ENCODE data around the gene RCN1. TPM values are rescaled to one million over a fixed set of nuclear protein-coding genes. Genes with fewer than 3 reads are reported as not detected.

Gene RCN1
- total and polyA plus RNA-seq, 4 donors, result 35.9 to 58.1 (median 46.4) TPM

GRCh38 chr11:32137263-32137662, 46.4 kb downstream of the RCN1 start (continued):
- TF ChIP-seq EGR1 (IDR thresholded peaks at IDR 0.05; ENCODE audit: low read depth in 2 of 2), result no peak
- TF ChIP-seq ATF3 (IDR thresholded peaks at IDR 0.05), result no peak
- TF ChIP-seq FOXA1 (IDR thresholded peaks at IDR 0.05), result no peak
- TF ChIP-seq HNF4G (IDR thresholded peaks at IDR 0.05), result no peak
- TF ChIP-seq MAX (IDR thresholded peaks at IDR 0.05), result no peak
- no peak for TF ChIP-seq SP1 (IDR thresholded peaks at IDR 0.05)

- Histone ChIP-seq H3K9me3 (ENCODE audit: control insufficient read depth in 4 of 4, low read length in 3 of 4) (no peaks in the 10 kb centered on the region), H3K27me3 (ENCODE audit: control insufficient read depth in 4 of 4, insufficient read depth in 4 of 4, low read length in 3 of 4) (no peaks in the 10 kb centered on the region), H3K4me3 (ENCODE audit: low read depth in 1 of 3, low read length in 3 of 3) (no peak overlapping the region), H3K27ac (ENCODE audit: low read depth in 1 of 2, low read length in 2 of 2) (no peak overlapping the region), H3K36me3 (ENCODE audit: control insufficient read depth in 4 of 4, insufficient read depth in 3 of 4, low read depth in 1 of 4, low read length in 3 of 4) (no peaks in the 10 kb centered on the region), H3K4me1 (ENCODE audit: control insufficient read depth in 4 of 4, insufficient read depth in 4 of 4, low read length in 3 of 4) (peaks cover 0 to 2% (median 0%) of the 10 kb centered on the region in 4 donors), H3K9ac (ENCODE audit: low read depth in 1 of 2, low read length in 2 of 2) (no peak overlapping the region)
- 94% methylated on average over 3 of the region's 3 CpGs for WGBS
- TF ChIP-seq CTCF (IDR thresholded peaks at IDR 0.05; ENCODE audit: low read depth, low read length, missing input control) (no peak), RXRA (IDR thresholded peaks at IDR 0.05) (no peak), TAF1 (conservative IDR thresholded peaks at IDR 0.05) (no peak), MAX (IDR thresholded peaks at IDR 0.05) (no peak), JUND (IDR thresholded peaks at IDR 0.05) (no peak)
- DNase-seq (ENCODE audit: low spot score), result no peak
These were observed 47.0 kb downstream of the RCN1 start for GRCh38 chr11:32137869-32138268.

GRCh38 chr11:32138902-32139301, 48.0 kb downstream of the RCN1 start:
- Histone ChIP-seq H3K9ac (ENCODE audit: low read depth in 1 of 2, low read length in 2 of 2) (no peak overlapping the region), H3K36me3 (ENCODE audit: control insufficient read depth in 4 of 4, insufficient read depth in 3 of 4, low read depth in 1 of 4, low read length in 3 of 4) (no peaks in the 10 kb centered on the region), H3K27ac (ENCODE audit: low read depth in 1 of 2, low read length in 2 of 2) (no peak overlapping the region), H3K4me3 (ENCODE audit: low read depth in 1 of 3, low read length in 3 of 3) (no peak overlapping the region), H3K27me3 (ENCODE audit: control insufficient read depth in 4 of 4, insufficient read depth in 4 of 4, low read length in 3 of 4) (no peaks in the 10 kb centered on the region), H3K4me1 (ENCODE audit: control insufficient read depth in 4 of 4, insufficient read depth in 4 of 4, low read length in 3 of 4) (peaks cover 0 to 2% (median 0%) of the 10 kb centered on the region in 4 donors), H3K9me3 (ENCODE audit: control insufficient read depth in 4 of 4, low read length in 3 of 4) (no peaks in the 10 kb centered on the region)
- TF ChIP-seq GABPA (IDR thresholded peaks at IDR 0.05 in 1 of 2, conservative IDR thresholded peaks at IDR 0.05 in 1 of 2) (no peak), FOXA2 (IDR thresholded peaks at IDR 0.05) (no peak), CTCF (IDR thresholded peaks at IDR 0.05; ENCODE audit: low read depth, low read length, missing input control) (no peak), REST (IDR thresholded peaks at IDR 0.05) (no peak), TAF1 (conservative IDR thresholded peaks at IDR 0.05) (no peak), ATF3 (IDR thresholded peaks at IDR 0.05) (no peak)
- DNase-seq (ENCODE audit: low spot score), result no peak
- WGBS, result 85% methylated on average over 3 of the region's 3 CpGs
